ENCODE measurements around the gene EHD1. TPM values are rescaled to one million over a fixed set of nuclear protein-coding genes. Genes with fewer than 3 reads are reported as not detected.

The EHD1 gene
- total RNA-seq, 2 donors from 2014 or later = 67.4 to 140 TPM

GRCh38 chr11:64902102-64902900 is 23.9 kb upstream of the EHD1 start:
- DNase-seq (ENCODE audit: low spot score) (no peak), ATAC-seq (ENCODE audit: insufficient number of reproducible peaks, low FRiP score, low read depth) (no peak)
- H3K36me3 ChIP-seq = peaks cover 75% of the 10 kb centered on the region
- H3K4me1 ChIP-seq (ENCODE audit: control insufficient read depth in 1 of 2, low read depth in 2 of 2) = no peaks in the 10 kb centered on the region
- H3K27me3 ChIP-seq (replicated peaks; ENCODE audit: insufficient read depth) = no peaks in the 10 kb centered on the region
- no peak for TF ChIP-seq CTCF (IDR thresholded peaks at IDR 0.05)
- H3K27ac ChIP-seq = no peak overlapping the region
- no peaks in the 10 kb centered on the region for H3K9me3 ChIP-seq
- no peak overlapping the region for H3K4me3 ChIP-seq

- ATAC-seq (ENCODE audit: insufficient number of reproducible peaks, low FRiP score, low read depth) (no peak), DNase-seq (ENCODE audit: low spot score) (no peak)
- H3K4me3 ChIP-seq = no peak overlapping the region
- no peaks in the 10 kb centered on the region for H3K27me3 ChIP-seq (replicated peaks; ENCODE audit: insufficient read depth)
- H3K4me1 ChIP-seq (ENCODE audit: control insufficient read depth in 1 of 2, low read depth in 2 of 2) = no peaks in the 10 kb centered on the region
- H3K36me3 ChIP-seq = peaks cover 62% of the 10 kb centered on the region
- TF ChIP-seq CTCF (IDR thresholded peaks at IDR 0.05) = no peak
- no peaks in the 10 kb centered on the region for H3K9me3 ChIP-seq
- no peak overlapping the region for H3K27ac ChIP-seq
Measured at GRCh38 chr11:64900774-64901173, 22.4 kb upstream of the EHD1 start.

- Histone ChIP-seq H3K27ac (no peak overlapping the region), H3K4me1 (ENCODE audit: control insufficient read depth in 1 of 2, low read depth in 2 of 2) (no peaks in the 10 kb centered on the region), H3K4me3 (no peak overlapping the region), H3K36me3 (peaks cover 57% of the 10 kb centered on the region), H3K27me3 (replicated peaks; ENCODE audit: insufficient read depth) (no peaks in the 10 kb centered on the region), H3K9me3 (no peaks in the 10 kb centered on the region)
- ATAC-seq (ENCODE audit: insufficient number of reproducible peaks, low FRiP score, low read depth) (no peak), DNase-seq (ENCODE audit: low spot score) (no peak)
- no peak for TF ChIP-seq CTCF (IDR thresholded peaks at IDR 0.05)
Measured at GRCh38 chr11:64900263-64900678, 21.9 kb upstream of the EHD1 start.

GRCh38 chr11:64898541-64898940 is 20.1 kb upstream of the EHD1 start:
- TF ChIP-seq CTCF (IDR thresholded peaks at IDR 0.05) = no peak
- Histone ChIP-seq H3K4me3 (no peak overlapping the region), H3K36me3 (peaks cover 49% of the 10 kb centered on the region), H3K9me3 (no peaks in the 10 kb centered on the region), H3K27ac (no peak overlapping the region), H3K4me1 (ENCODE audit: control insufficient read depth in 1 of 2, low read depth in 2 of 2) (no peaks in the 10 kb centered on the region), H3K27me3 (replicated peaks; ENCODE audit: insufficient read depth) (no peaks in the 10 kb centered on the region)
- DNase-seq (ENCODE audit: low spot score) (no peak), ATAC-seq (ENCODE audit: insufficient number of reproducible peaks, low FRiP score, low read depth) (no peak)

- no peak for DNase-seq (ENCODE audit: low spot score)
- Histone ChIP-seq H3K4me3 (no peak overlapping the region), H3K9me3 (no peaks in the 10 kb centered on the region), H3K27ac (no peak overlapping the region), H3K4me1 (ENCODE audit: control insufficient read depth in 1 of 2, low read depth in 2 of 2) (no peaks in the 10 kb centered on the region), H3K36me3 (peaks cover 44% of the 10 kb centered on the region), H3K27me3 (replicated peaks; ENCODE audit: insufficient read depth) (no peaks in the 10 kb centered on the region)
- ATAC-seq (ENCODE audit: insufficient number of reproducible peaks, low FRiP score, low read depth) = no peak
- no peak for TF ChIP-seq CTCF (IDR thresholded peaks at IDR 0.05)
Measured at GRCh38 chr11:64898076-64898445, 19.6 kb upstream of the EHD1 start.

All from thoracic aorta (tissue), 2 donors.